ENCODE measurements around the gene MUSTN1.

Gene MUSTN1

GRCh38 chr3:52836471-52836845, 1.6 kb upstream of the MUSTN1 start:
- DNase-seq (ENCODE audit: low read depth in 2 of 3, low spot score in 2 of 3), result no peak

GRCh38 chr3:52835766-52836470, 1.1 kb upstream of the MUSTN1 start:
- no peak for DNase-seq (ENCODE audit: low read depth in 2 of 3, low spot score in 2 of 3)

GRCh38 chr3:52833202-52833601, 1.6 kb downstream of the MUSTN1 start:
- DNase-seq (ENCODE audit: low read depth in 2 of 3, low spot score in 2 of 3), result no peak

- DNase-seq (ENCODE audit: low read depth in 2 of 3, low spot score in 2 of 3), result no peak
These were observed 3.1 kb downstream of the MUSTN1 start for GRCh38 chr3:52831500-52832301.

GRCh38 chr3:52830535-52831258, 4.1 kb downstream of the MUSTN1 start, which contains the start of gene ITIH4:
TSS of gene ITIH4 (minus strand) at chr3:52830672. CDS start at chr3:52830642, 30 bp downstream.
- no peak for DNase-seq (ENCODE audit: low read depth in 2 of 3, low spot score in 2 of 3)

- DNase-seq (ENCODE audit: low read depth in 2 of 3, low spot score in 2 of 3), result no peak
These were observed 4.8 kb downstream of the MUSTN1 start for GRCh38 chr3:52829906-52830463.

GRCh38 chr3:52829482-52829881, 5.3 kb downstream of the MUSTN1 start:
- no peak for DNase-seq (ENCODE audit: low read depth in 2 of 3, low spot score in 2 of 3)

GRCh38 chr3:52827866-52828376, 6.9 kb downstream of the MUSTN1 start:
- DNase-seq (ENCODE audit: low read depth in 2 of 3, low spot score in 2 of 3), result no peak

GRCh38 chr3:52827441-52827840, 7.4 kb downstream of the MUSTN1 start:
- no peak for DNase-seq (ENCODE audit: low read depth in 2 of 3, low spot score in 2 of 3)

GRCh38 chr3:52824037-52824436, 10.8 kb downstream of the MUSTN1 start:
- no peak for DNase-seq (ENCODE audit: low read depth in 2 of 3, low spot score in 2 of 3)

GRCh38 chr3:52822363-52822762, 12.5 kb downstream of the MUSTN1 start:
- no peak for DNase-seq (ENCODE audit: low read depth in 2 of 3, low spot score in 2 of 3)

GRCh38 chr3:52820736-52821135, 14.1 kb downstream of the MUSTN1 start:
- no peak for DNase-seq (ENCODE audit: low read depth in 2 of 3, low spot score in 2 of 3)

- no peak for DNase-seq (ENCODE audit: low read depth in 2 of 3, low spot score in 2 of 3)
These were observed 14.9 kb downstream of the MUSTN1 start for GRCh38 chr3:52819936-52820335.

- no peak for DNase-seq (ENCODE audit: low read depth in 2 of 3, low spot score in 2 of 3)
These were observed 17.0 kb downstream of the MUSTN1 start for GRCh38 chr3:52817860-52818259.

GRCh38 chr3:52817221-52817620, 17.6 kb downstream of the MUSTN1 start:
- no peak for DNase-seq (ENCODE audit: low read depth in 2 of 3, low spot score in 2 of 3)

- no peak for DNase-seq (ENCODE audit: low read depth in 2 of 3, low spot score in 2 of 3)
These were observed 18.2 kb downstream of the MUSTN1 start for GRCh38 chr3:52816654-52817053.

- DNase-seq (ENCODE audit: low read depth in 2 of 3, low spot score in 2 of 3), result no peak
These were observed 18.6 kb downstream of the MUSTN1 start for GRCh38 chr3:52816199-52816598.

- DNase-seq (ENCODE audit: low read depth in 2 of 3, low spot score in 2 of 3), result no peak
These were observed 21.0 kb downstream of the MUSTN1 start for GRCh38 chr3:52813810-52814209.

- no peak for DNase-seq (ENCODE audit: low read depth in 2 of 3, low spot score in 2 of 3)
These were observed 23.3 kb downstream of the MUSTN1 start for GRCh38 chr3:52811452-52812011.

GRCh38 chr3:52810923-52811322, 23.9 kb downstream of the MUSTN1 start:
- DNase-seq (ENCODE audit: low read depth in 2 of 3, low spot score in 2 of 3), result no peak
